Endodermal cell (in vitro differentiated cells): ENCODE data around the gene F2RL3. TPM values are rescaled to one million over a fixed set of nuclear protein-coding genes. Genes with fewer than 3 reads are reported as not detected.

ENCODE experiments used
- DNase-seq: peaks from one replicate; pipeline ENCODE4 v3.0.0-alpha.2; 2017
- H3K27ac ChIP-seq: 2 replicates; pipeline ENCODE4 v1.5.1; 2013; ENCODE audit warnings: mild to moderate bottlenecking, low read depth, low read length, moderate library complexity
- H3K27me3 ChIP-seq: 2 replicates; pipeline ENCODE4 v1.6.1; 2013; ENCODE audit warnings: mild to moderate bottlenecking, low read length, moderate library complexity; ENCODE audit not compliant: insufficient read depth, control insufficient read depth, poor library complexity, severe bottlenecking
- H3K36me3 ChIP-seq: 2 replicates; pipeline ENCODE4 v1.7.0; 2013; ENCODE audit warnings: mild to moderate bottlenecking, low read length, moderate library complexity; ENCODE audit not compliant: control insufficient read depth, insufficient read depth
- H3K4me1 ChIP-seq: one replicate; pipeline ENCODE4 v1.7.0; 2013; ENCODE audit warnings: low read length; ENCODE audit not compliant: control insufficient read depth, insufficient read depth
- H3K4me3 ChIP-seq: 2 replicates; pipeline ENCODE4 v1.5.1; 2013; ENCODE audit warnings: mild to moderate bottlenecking, low read length, moderate library complexity
- H3K9ac ChIP-seq: 2 replicates; pipeline ENCODE4 v1.6.1; 2013; ENCODE audit warnings: mild to moderate bottlenecking, low read length, moderate library complexity; ENCODE audit not compliant: poor library complexity, severe bottlenecking; ENCODE audit errors: extremely low read depth
- H3K9me3 ChIP-seq: 2 replicates; pipeline ENCODE4 v1.6.1; 2013; ENCODE audit warnings: mild to moderate bottlenecking, low read length, moderate library complexity; ENCODE audit not compliant: control insufficient read depth
- H3K27ac Mint-ChIP-seq: 2 replicates; pipeline ENCODE4 v1.8.0; 2020; ENCODE audit warnings: mixed read lengths
- H3K27me3 Mint-ChIP-seq: 2 replicates; pipeline ENCODE4 v1.8.0; 2021; ENCODE audit warnings: mild to moderate bottlenecking, mixed read lengths; ENCODE audit not compliant: insufficient read depth
- H3K36me3 Mint-ChIP-seq: 2 replicates; pipeline ENCODE4 v1.8.0; 2020; ENCODE audit warnings: low read depth, mixed read lengths
- H3K4me1 Mint-ChIP-seq: 2 replicates; pipeline ENCODE4 v1.8.0; 2020; ENCODE audit warnings: mixed read lengths
- H3K4me3 Mint-ChIP-seq: 2 replicates; pipeline ENCODE4 v1.8.0; 2020; ENCODE audit warnings: mild to moderate bottlenecking, moderate library complexity, mixed read lengths
- H3K9me3 Mint-ChIP-seq: 2 replicates; pipeline ENCODE4 v1.8.0; 2020; ENCODE audit warnings: mild to moderate bottlenecking, mixed read lengths
- WGBS, 2 experiments: methylation state at CpG; one replicate each; pipeline versions ENCODE4 v1.1.5 to v1.1.7; 2013; ENCODE audit warnings: missing lambda C conversion rate in 2 of 2, mixed read lengths in 1 of 2; ENCODE audit not compliant: insufficient coverage in 1 of 2, insufficient read length in 1 of 2; 5-methylcytosine and 5-hydroxymethylcytosine counted together
- total RNA-seq, 2 donors: library from RNA; stranded (reverse); fragmentation: NEBNext Ultra II Directional in 1 of 2; extraction: Animal tissue kit (Norgen Biotek cat#: 25700) in 1 of 2; gene quantifications; 2 replicates in 1 of 2; 3 replicates in 1 of 2; pipeline ENCODE4 v1.2.1, GENCODE V29; 2021
- TF ChIP-seq, protein P1 (sequence below): fragments of 200-600 bp; sonication (generic); conservative IDR thresholded peaks from 2 replicates; pipeline ENCODE4 v1.5.0; 2021; ENCODE audit warnings: antibody characterized with exemption, mild to moderate bottlenecking

The F2RL3 gene
- total RNA-seq, 2 donors from 2014 or later = not detected

DNA sequence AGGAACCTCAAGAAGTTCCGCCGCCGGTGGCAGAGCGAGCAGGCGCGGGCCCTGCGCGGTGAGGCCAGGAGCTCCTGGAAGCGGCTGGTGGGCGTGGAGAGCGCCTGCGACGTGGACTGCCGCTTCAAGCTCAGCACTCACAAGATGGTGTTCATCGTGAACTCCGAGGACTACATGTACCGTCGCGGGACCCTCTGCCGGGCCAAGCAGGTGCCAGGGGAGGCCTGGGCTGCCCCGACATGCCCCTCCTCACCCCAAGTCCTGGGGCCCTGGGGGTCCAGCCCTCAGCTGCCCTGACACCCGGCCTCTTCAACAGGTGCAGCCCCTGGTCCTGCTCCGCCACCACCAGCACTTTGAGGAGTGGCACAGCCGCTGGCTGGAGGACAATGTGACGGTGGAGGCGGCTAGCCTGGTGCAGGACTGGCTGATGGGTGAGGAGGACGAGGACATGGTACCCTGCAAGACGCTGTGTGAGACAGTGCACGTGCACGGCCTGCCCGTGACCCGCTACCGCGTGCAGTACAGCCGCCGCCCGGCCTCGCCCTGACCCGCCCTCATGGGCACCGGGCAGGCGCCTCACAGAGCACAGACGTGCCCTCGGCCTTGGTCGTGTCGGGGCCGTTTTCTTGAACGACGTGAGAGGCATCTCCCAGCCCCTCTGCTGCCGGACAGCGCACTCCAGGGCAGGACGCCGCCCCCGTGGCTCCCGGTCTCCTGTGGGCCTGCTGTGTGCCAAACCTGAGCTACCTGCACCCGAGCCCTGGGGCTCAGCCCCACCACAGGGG is 10.4 kb upstream of the F2RL3 start:
- peaks cover 25% of the 10 kb centered on the region for H3K9me3 Mint-ChIP-seq
- Histone ChIP-seq H3K27ac (no peak overlapping the region), H3K27me3 (no peaks in the 10 kb centered on the region), H3K36me3 (peaks cover 18% of the 10 kb centered on the region), H3K4me1 (no peaks in the 10 kb centered on the region), H3K9ac (no peak overlapping the region), H3K4me3 (no peak overlapping the region), H3K9me3 (peaks cover 14% of the 10 kb centered on the region)
- no peaks in the 10 kb centered on the region for H3K4me1 Mint-ChIP-seq
- peaks cover 5% of the 10 kb centered on the region for H3K27me3 Mint-ChIP-seq
- 95 to 96% methylated on average over 43 to 55 of the region's 55 CpGs for WGBS, 2 experiments
- H3K27ac Mint-ChIP-seq = no peak overlapping the region
- no peak for DNase-seq
- TF ChIP-seq, protein P1, sequence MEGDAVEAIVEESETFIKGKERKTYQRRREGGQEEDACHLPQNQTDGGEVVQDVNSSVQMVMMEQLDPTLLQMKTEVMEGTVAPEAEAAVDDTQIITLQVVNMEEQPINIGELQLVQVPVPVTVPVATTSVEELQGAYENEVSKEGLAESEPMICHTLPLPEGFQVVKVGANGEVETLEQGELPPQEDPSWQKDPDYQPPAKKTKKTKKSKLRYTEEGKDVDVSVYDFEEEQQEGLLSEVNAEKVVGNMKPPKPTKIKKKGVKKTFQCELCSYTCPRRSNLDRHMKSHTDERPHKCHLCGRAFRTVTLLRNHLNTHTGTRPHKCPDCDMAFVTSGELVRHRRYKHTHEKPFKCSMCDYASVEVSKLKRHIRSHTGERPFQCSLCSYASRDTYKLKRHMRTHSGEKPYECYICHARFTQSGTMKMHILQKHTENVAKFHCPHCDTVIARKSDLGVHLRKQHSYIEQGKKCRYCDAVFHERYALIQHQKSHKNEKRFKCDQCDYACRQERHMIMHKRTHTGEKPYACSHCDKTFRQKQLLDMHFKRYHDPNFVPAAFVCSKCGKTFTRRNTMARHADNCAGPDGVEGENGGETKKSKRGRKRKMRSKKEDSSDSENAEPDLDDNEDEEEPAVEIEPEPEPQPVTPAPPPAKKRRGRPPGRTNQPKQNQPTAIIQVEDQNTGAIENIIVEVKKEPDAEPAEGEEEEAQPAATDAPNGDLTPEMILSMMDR = no peak
- no peak overlapping the region for H3K4me3 Mint-ChIP-seq
- peaks cover 57% of the 10 kb centered on the region for H3K36me3 Mint-ChIP-seq

DNA sequence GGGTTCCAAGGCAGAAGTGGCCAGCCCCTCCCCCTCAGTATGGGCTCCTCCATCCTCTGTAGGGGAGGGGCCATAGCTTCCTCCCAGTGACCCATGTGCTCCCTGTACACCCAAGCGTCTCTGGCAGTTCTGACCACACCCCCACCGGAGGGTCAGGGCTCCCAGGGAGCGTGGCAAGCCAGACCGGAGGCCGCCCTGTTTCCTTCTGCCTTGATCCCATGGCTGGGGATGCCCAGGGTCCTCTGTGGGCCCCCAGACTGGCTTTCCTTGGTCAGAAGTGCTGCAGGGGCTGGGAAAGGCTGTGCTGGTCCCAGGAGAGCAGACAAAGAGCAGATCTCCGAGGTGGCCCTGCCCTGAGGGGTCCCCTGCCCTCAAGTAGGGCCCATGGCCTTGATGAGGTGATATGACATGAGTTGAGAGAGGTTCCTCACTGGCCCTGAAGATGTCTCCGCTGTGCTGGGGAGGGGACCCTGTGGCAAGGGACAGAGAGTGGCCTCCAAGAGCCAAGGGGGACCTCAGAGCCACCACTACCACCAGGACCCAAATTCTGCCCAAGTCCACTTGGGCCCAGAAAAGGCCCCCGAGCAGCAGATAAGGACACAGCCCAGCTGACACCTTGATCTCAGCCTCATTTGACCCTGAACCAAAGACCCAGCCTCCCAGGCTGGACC is 7.8 kb upstream of the F2RL3 start:
- H3K4me1 ChIP-seq = no peaks in the 10 kb centered on the region
- Mint-ChIP-seq H3K4me3 (no peak overlapping the region), H3K36me3 (peaks cover 39% of the 10 kb centered on the region), H3K4me1 (no peaks in the 10 kb centered on the region), H3K9me3 (peaks cover 25% of the 10 kb centered on the region), H3K27ac (no peak overlapping the region), H3K27me3 (peaks cover 5% of the 10 kb centered on the region)
- 92 to 100% methylated on average over 3 to 8 of the region's 8 CpGs for WGBS, 2 experiments
- no peak overlapping the region for H3K27ac ChIP-seq
- H3K9ac ChIP-seq = no peak overlapping the region
- no peak for DNase-seq
- peaks cover 9% of the 10 kb centered on the region for H3K36me3 ChIP-seq
- no peak overlapping the region for H3K4me3 ChIP-seq
- peaks cover 14% of the 10 kb centered on the region for H3K9me3 ChIP-seq
- no peaks in the 10 kb centered on the region for H3K27me3 ChIP-seq
- TF ChIP-seq, protein P1 = no peak

DNA sequence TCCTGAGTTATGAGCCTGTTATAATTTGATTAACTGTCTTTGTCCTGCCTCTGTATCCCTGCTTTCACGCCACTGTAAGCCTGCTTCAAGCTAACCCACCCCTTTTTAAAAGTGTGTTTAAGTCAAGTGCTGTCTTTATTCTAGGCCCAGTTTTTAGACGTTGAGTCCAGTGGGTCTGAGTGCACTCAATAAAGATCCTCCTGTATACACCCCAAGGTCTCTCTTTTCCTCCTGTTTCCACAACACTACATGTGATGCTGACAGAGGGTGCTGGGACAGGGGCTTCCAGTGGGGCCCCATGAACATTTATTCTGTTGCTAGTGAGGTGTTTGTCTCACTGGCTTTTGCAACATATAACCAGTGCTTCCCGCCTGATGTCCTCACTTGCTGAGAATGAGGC is 6.7 kb upstream of the F2RL3 start:
- H3K4me1 ChIP-seq = no peaks in the 10 kb centered on the region
- DNase-seq = no peak
- no peak overlapping the region for H3K9ac ChIP-seq
- TF ChIP-seq, protein P1 = no peak
- H3K36me3 Mint-ChIP-seq = peaks cover 37% of the 10 kb centered on the region
- no peak overlapping the region for H3K27ac Mint-ChIP-seq
- H3K4me1 Mint-ChIP-seq = no peaks in the 10 kb centered on the region
- H3K27ac ChIP-seq = no peak overlapping the region
- H3K9me3 Mint-ChIP-seq = peaks cover 25% of the 10 kb centered on the region
- no peak overlapping the region for H3K4me3 ChIP-seq
- no peaks in the 10 kb centered on the region for H3K27me3 ChIP-seq
- 85 to 90% methylated on average over 2 to 3 of the region's 3 CpGs for WGBS, 2 experiments
- H3K9me3 ChIP-seq = peaks cover 14% of the 10 kb centered on the region
- H3K36me3 ChIP-seq = peaks cover 9% of the 10 kb centered on the region
- H3K27me3 Mint-ChIP-seq = peaks cover 5% of the 10 kb centered on the region
- H3K4me3 Mint-ChIP-seq = no peak overlapping the region
